ENCODE data around the gene DENND1A. TPM values are rescaled to one million over a fixed set of nuclear protein-coding genes. Genes with fewer than 3 reads are reported as not detected.

Gene DENND1A
- total RNA-seq, 1 donor, result 35.6 TPM

- H3K4me1 ChIP-seq (ENCODE audit: insufficient read depth, low read length), result no peaks in the 10 kb centered on the region
- H3K4me3 ChIP-seq (ENCODE audit: low read length), result no peak overlapping the region
- no peaks in the 10 kb centered on the region for H3K27me3 ChIP-seq (ENCODE audit: insufficient read depth, low read length)
- no peaks in the 10 kb centered on the region for H3K9me3 ChIP-seq (ENCODE audit: low read depth, low read length)
Measured at GRCh38 chr9:123490688-123491087, 439.2 kb downstream of the DENND1A start.

GRCh38 chr9:123488722-123489321, 441.1 kb downstream of the DENND1A start:
- Histone ChIP-seq H3K4me3 (ENCODE audit: low read length) (no peak overlapping the region), H3K4me1 (ENCODE audit: insufficient read depth, low read length) (no peaks in the 10 kb centered on the region), H3K27me3 (ENCODE audit: insufficient read depth, low read length) (no peaks in the 10 kb centered on the region), H3K9me3 (ENCODE audit: low read depth, low read length) (no peaks in the 10 kb centered on the region)

- H3K9me3 ChIP-seq (ENCODE audit: low read depth, low read length), result no peaks in the 10 kb centered on the region
- H3K4me1 ChIP-seq (ENCODE audit: insufficient read depth, low read length), result no peaks in the 10 kb centered on the region
- H3K27me3 ChIP-seq (ENCODE audit: insufficient read depth, low read length), result no peaks in the 10 kb centered on the region
- no peak overlapping the region for H3K4me3 ChIP-seq (ENCODE audit: low read length)
Measured at GRCh38 chr9:123487944-123488548, 441.9 kb downstream of the DENND1A start.

GRCh38 chr9:123486431-123486830, 443.5 kb downstream of the DENND1A start:
- H3K27me3 ChIP-seq (ENCODE audit: insufficient read depth, low read length), result no peaks in the 10 kb centered on the region

GRCh38 chr9:123485216-123485615, 444.7 kb downstream of the DENND1A start:
- Histone ChIP-seq H3K4me3 (ENCODE audit: low read length) (no peak overlapping the region), H3K4me1 (ENCODE audit: insufficient read depth, low read length) (no peaks in the 10 kb centered on the region), H3K9me3 (ENCODE audit: low read depth, low read length) (no peaks in the 10 kb centered on the region), H3K27me3 (ENCODE audit: insufficient read depth, low read length) (no peaks in the 10 kb centered on the region)

More at GRCh38 chr9:123486431-123486830, 443.5 kb downstream of the DENND1A start:
- H3K9me3 ChIP-seq (ENCODE audit: low read depth, low read length), result no peaks in the 10 kb centered on the region
- H3K4me3 ChIP-seq (ENCODE audit: low read length), result no peak overlapping the region
- no peaks in the 10 kb centered on the region for H3K4me1 ChIP-seq (ENCODE audit: insufficient read depth, low read length)

GRCh38 chr9:123484130-123484529, 445.8 kb downstream of the DENND1A start:
- Histone ChIP-seq H3K27me3 (ENCODE audit: insufficient read depth, low read length) (no peaks in the 10 kb centered on the region), H3K4me3 (ENCODE audit: low read length) (no peak overlapping the region), H3K4me1 (ENCODE audit: insufficient read depth, low read length) (no peaks in the 10 kb centered on the region), H3K9me3 (ENCODE audit: low read depth, low read length) (no peaks in the 10 kb centered on the region)

- no peak overlapping the region for H3K4me3 ChIP-seq (ENCODE audit: low read length)
- H3K27me3 ChIP-seq (ENCODE audit: insufficient read depth, low read length), result no peaks in the 10 kb centered on the region
- no peaks in the 10 kb centered on the region for H3K9me3 ChIP-seq (ENCODE audit: low read depth, low read length)
- H3K4me1 ChIP-seq (ENCODE audit: insufficient read depth, low read length), result no peaks in the 10 kb centered on the region
Measured at GRCh38 chr9:123483191-123483803, 446.6 kb downstream of the DENND1A start.

- Histone ChIP-seq H3K27me3 (ENCODE audit: insufficient read depth, low read length) (no peaks in the 10 kb centered on the region), H3K9me3 (ENCODE audit: low read depth, low read length) (no peaks in the 10 kb centered on the region)
Measured at GRCh38 chr9:123482295-123482968, 447.5 kb downstream of the DENND1A start.

GRCh38 chr9:123481209-123481865, 448.6 kb downstream of the DENND1A start:
- Histone ChIP-seq H3K4me1 (ENCODE audit: insufficient read depth, low read length) (no peaks in the 10 kb centered on the region), H3K27me3 (ENCODE audit: insufficient read depth, low read length) (no peaks in the 10 kb centered on the region), H3K4me3 (ENCODE audit: low read length) (no peak overlapping the region), H3K9me3 (ENCODE audit: low read depth, low read length) (no peaks in the 10 kb centered on the region)

More at GRCh38 chr9:123482295-123482968, 447.5 kb downstream of the DENND1A start:
- Histone ChIP-seq H3K4me3 (ENCODE audit: low read length) (no peak overlapping the region), H3K4me1 (ENCODE audit: insufficient read depth, low read length) (no peaks in the 10 kb centered on the region)

- Histone ChIP-seq H3K4me3 (ENCODE audit: low read length) (no peak overlapping the region), H3K9me3 (ENCODE audit: low read depth, low read length) (no peaks in the 10 kb centered on the region), H3K27me3 (ENCODE audit: insufficient read depth, low read length) (no peaks in the 10 kb centered on the region), H3K4me1 (ENCODE audit: insufficient read depth, low read length) (no peaks in the 10 kb centered on the region)
Measured at GRCh38 chr9:123480791-123481190, 449.1 kb downstream of the DENND1A start.

GRCh38 chr9:123480096-123480495, 449.8 kb downstream of the DENND1A start:
- Histone ChIP-seq H3K27me3 (ENCODE audit: insufficient read depth, low read length) (no peaks in the 10 kb centered on the region), H3K4me3 (ENCODE audit: low read length) (no peak overlapping the region), H3K9me3 (ENCODE audit: low read depth, low read length) (no peaks in the 10 kb centered on the region), H3K4me1 (ENCODE audit: insufficient read depth, low read length) (no peaks in the 10 kb centered on the region)

GRCh38 chr9:123478967-123479602, 450.8 kb downstream of the DENND1A start:
- Histone ChIP-seq H3K27me3 (ENCODE audit: insufficient read depth, low read length) (no peaks in the 10 kb centered on the region), H3K9me3 (ENCODE audit: low read depth, low read length) (no peaks in the 10 kb centered on the region), H3K4me1 (ENCODE audit: insufficient read depth, low read length) (no peaks in the 10 kb centered on the region), H3K4me3 (ENCODE audit: low read length) (no peak overlapping the region)

- Histone ChIP-seq H3K4me3 (ENCODE audit: low read length) (no peak overlapping the region), H3K4me1 (ENCODE audit: insufficient read depth, low read length) (no peaks in the 10 kb centered on the region), H3K9me3 (ENCODE audit: low read depth, low read length) (no peaks in the 10 kb centered on the region), H3K27me3 (ENCODE audit: insufficient read depth, low read length) (no peaks in the 10 kb centered on the region)
Measured at GRCh38 chr9:123478160-123478559, 451.8 kb downstream of the DENND1A start.

GRCh38 chr9:123475407-123475806, 454.5 kb downstream of the DENND1A start:
- peaks cover 5% of the 10 kb centered on the region for H3K4me1 ChIP-seq (ENCODE audit: insufficient read depth, low read length)
- H3K9me3 ChIP-seq (ENCODE audit: low read depth, low read length), result no peaks in the 10 kb centered on the region
- H3K4me3 ChIP-seq (ENCODE audit: low read length), result no peak overlapping the region
- H3K27me3 ChIP-seq (ENCODE audit: insufficient read depth, low read length), result no peaks in the 10 kb centered on the region
